Neural progenitor cell (in vitro differentiated cells): ENCODE results near the gene MAP3K13.

Experiments used
- EZH2 ChIP-seq: fragments of 200-600 bp; sonication (generic); IDR thresholded peaks from 2 replicates; pipeline ENCODE4 v1.6.1; 2017; ENCODE audit warnings: antibody characterized with exemption, mild to moderate bottlenecking, moderate library complexity
- EZH2phosphoT487 ChIP-seq: fragments of 200-600 bp; sonication (generic); IDR thresholded peaks from 2 replicates; pipeline ENCODE4 v1.6.1; 2017; ENCODE audit warnings: antibody characterized with exemption
- TF ChIP-seq, protein P1 (sequence below): fragments of 200-600 bp; sonication (generic); IDR thresholded peaks from 2 replicates; pipeline ENCODE4 v1.5.1; 2017; ENCODE audit warnings: antibody characterized with exemption, mild to moderate bottlenecking

DNA sequence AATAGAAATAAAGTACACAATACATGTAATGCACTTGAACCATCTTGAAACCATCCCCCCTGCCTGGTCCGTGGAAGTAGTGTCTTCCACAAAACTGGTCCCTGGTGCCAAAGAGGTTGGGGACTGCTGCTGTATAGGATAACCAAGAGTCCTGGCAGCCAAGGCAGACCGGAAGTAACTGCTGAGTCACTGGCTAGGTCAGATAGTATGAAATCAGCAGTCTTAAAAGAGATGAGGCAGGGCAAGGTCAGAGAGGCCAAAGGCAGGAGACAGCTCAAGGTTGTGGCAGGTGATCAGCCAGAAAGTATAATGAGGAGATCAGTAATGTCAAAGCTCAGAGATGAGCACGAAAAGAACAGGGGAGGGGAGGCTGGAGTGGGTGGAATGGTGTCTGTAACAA is 60.2 kb downstream of the MAP3K13 start:
- TF ChIP-seq, protein P1, sequence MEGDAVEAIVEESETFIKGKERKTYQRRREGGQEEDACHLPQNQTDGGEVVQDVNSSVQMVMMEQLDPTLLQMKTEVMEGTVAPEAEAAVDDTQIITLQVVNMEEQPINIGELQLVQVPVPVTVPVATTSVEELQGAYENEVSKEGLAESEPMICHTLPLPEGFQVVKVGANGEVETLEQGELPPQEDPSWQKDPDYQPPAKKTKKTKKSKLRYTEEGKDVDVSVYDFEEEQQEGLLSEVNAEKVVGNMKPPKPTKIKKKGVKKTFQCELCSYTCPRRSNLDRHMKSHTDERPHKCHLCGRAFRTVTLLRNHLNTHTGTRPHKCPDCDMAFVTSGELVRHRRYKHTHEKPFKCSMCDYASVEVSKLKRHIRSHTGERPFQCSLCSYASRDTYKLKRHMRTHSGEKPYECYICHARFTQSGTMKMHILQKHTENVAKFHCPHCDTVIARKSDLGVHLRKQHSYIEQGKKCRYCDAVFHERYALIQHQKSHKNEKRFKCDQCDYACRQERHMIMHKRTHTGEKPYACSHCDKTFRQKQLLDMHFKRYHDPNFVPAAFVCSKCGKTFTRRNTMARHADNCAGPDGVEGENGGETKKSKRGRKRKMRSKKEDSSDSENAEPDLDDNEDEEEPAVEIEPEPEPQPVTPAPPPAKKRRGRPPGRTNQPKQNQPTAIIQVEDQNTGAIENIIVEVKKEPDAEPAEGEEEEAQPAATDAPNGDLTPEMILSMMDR, result no peak
- TF ChIP-seq EZH2 (no peak), EZH2phosphoT487 (no peak)
